ENCODE data around the gene TXN2.
A peak's percentile ranks its signal among the peaks of the same experiment; 100 is the strongest.
"Not testable (repeated sequence)": the region's sequence is repeated elsewhere in the genome, so short reads cannot be mapped to it uniquely, and the experiment has no call there.

TXN2 gene

DNA sequence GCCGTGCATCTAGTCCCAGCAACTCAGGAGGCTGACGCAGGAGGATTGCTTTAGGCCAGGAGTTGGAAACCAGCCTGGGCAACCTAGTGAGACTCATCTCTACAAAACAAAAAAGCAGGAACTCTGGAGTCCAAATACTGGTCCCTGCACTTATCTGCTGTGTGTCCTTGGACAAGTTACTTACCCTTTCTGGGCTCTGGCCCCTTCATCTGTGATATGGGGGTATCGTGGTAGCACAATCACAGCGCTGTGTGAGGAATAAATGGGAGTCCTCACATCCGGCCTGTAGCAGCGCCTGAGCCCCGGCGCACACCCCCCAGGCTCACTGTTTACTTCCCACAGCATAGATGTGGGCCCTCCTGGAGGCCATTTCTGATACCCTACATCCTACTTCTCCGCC is 49.5 kb downstream of the TXN2 start:
- Histone ChIP-seq H3K4me1 (ENCODE audit: control insufficient read depth, insufficient read depth, low read length) (peaks cover 39% of the 10 kb centered on the region), H3K9me3 (ENCODE audit: control insufficient read depth, low read length) (no peaks in the 10 kb centered on the region), H3K36me3 (ENCODE audit: control insufficient read depth, insufficient read depth, low read length) (no peaks in the 10 kb centered on the region), H3K9ac (ENCODE audit: low read length) (no peak overlapping the region), H3K27me3 (ENCODE audit: control insufficient read depth, insufficient read depth, low read length) (no peaks in the 10 kb centered on the region), H3K4me3 (ENCODE audit: low read length) (no peak overlapping the region)

DNA sequence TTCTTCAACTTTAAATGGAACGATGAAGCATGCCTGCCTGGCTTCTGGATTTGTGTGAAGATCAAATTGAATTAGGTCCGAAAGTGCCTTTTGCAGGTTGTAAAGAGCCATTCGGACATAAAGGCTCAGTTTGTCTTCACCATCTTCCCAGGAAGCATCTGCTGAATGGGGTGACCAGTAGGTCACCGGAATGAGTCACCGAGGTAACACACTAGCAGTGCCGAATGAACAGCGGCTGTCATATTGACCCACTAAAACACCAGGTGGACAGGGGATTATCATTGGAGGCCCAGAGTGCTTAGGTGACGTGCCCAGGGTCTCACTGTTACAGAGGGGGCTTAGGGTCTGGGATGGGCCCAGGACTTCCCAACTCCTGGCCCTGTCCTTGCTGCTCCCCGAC is 50.6 kb downstream of the TXN2 start:
- H3K9ac ChIP-seq (ENCODE audit: low read length), result no peak overlapping the region
- no peaks in the 10 kb centered on the region for H3K36me3 ChIP-seq (ENCODE audit: control insufficient read depth, insufficient read depth, low read length)
- no peaks in the 10 kb centered on the region for H3K27me3 ChIP-seq (ENCODE audit: control insufficient read depth, insufficient read depth, low read length)
- no peak overlapping the region for H3K4me3 ChIP-seq (ENCODE audit: low read length)
- no peaks in the 10 kb centered on the region for H3K9me3 ChIP-seq (ENCODE audit: control insufficient read depth, low read length)
- H3K4me1 ChIP-seq (ENCODE audit: control insufficient read depth, insufficient read depth, low read length), result peaks cover 37% of the 10 kb centered on the region

DNA sequence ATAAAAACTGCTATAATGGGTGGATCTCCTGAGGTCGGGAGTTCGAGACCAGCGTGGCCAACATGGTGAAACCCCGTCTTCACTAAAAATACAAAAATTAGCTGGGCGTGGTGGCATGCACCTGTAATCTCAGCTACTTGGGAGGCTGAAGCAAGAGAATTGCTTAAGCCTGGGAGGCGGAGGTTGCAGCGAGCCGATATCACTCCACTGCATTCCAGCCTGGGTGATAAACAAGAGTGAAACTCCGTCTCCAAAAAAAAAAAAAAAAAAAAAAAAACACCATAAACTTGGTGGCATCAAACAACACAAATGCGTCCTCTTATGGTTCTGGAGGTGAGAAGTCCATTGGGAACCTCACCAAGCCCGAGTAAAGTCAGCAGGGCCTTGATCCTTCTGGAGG is 53.5 kb downstream of the TXN2 start:
- not testable (repeated sequence) for H3K27me3 ChIP-seq (ENCODE audit: control insufficient read depth, insufficient read depth, low read length); H3K9me3 ChIP-seq (ENCODE audit: control insufficient read depth, low read length); H3K4me1 ChIP-seq (ENCODE audit: control insufficient read depth, insufficient read depth, low read length); H3K4me3 ChIP-seq (ENCODE audit: low read length); H3K36me3 ChIP-seq (ENCODE audit: control insufficient read depth, insufficient read depth, low read length); H3K9ac ChIP-seq (ENCODE audit: low read length)

DNA sequence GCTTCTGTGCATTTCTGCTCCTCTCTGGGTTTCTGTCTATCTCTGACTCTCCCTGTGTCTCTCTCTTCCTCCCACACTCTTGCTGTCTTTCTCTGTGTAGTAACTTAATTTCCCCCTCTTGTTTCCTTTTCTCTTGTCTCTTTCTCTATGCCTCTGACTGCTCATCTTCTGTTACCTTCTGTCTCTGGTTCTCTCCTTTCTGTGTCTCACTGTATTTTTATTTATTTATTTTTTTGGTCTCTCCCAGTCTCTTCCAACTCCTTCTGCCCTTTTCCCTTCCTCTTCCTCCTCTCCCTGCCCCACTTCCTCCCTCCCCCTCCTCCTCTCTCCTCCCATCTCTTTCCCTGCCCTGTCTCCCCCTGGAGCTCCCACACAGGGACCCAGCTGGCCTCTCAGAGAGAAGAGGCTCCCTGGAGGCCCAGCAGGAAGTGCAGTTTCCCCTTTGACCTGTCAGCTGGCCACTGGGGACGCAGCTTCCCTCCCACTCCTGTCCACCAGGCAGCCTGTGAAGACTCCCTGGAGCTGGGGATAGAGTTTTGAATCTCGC is 55.4 kb downstream of the TXN2 start:
- no peaks in the 10 kb centered on the region for H3K27me3 ChIP-seq (ENCODE audit: control insufficient read depth, insufficient read depth, low read length)
- H3K9me3 ChIP-seq (ENCODE audit: control insufficient read depth, low read length), result no peaks in the 10 kb centered on the region
- no peaks in the 10 kb centered on the region for H3K36me3 ChIP-seq (ENCODE audit: control insufficient read depth, insufficient read depth, low read length)
- H3K4me3 ChIP-seq (ENCODE audit: low read length), result no peak overlapping the region
- H3K4me1 ChIP-seq (ENCODE audit: control insufficient read depth, insufficient read depth, low read length), result peaks cover 12% of the 10 kb centered on the region
- H3K9ac ChIP-seq (ENCODE audit: low read length), result peak overlapping the region; percentile 38

DNA sequence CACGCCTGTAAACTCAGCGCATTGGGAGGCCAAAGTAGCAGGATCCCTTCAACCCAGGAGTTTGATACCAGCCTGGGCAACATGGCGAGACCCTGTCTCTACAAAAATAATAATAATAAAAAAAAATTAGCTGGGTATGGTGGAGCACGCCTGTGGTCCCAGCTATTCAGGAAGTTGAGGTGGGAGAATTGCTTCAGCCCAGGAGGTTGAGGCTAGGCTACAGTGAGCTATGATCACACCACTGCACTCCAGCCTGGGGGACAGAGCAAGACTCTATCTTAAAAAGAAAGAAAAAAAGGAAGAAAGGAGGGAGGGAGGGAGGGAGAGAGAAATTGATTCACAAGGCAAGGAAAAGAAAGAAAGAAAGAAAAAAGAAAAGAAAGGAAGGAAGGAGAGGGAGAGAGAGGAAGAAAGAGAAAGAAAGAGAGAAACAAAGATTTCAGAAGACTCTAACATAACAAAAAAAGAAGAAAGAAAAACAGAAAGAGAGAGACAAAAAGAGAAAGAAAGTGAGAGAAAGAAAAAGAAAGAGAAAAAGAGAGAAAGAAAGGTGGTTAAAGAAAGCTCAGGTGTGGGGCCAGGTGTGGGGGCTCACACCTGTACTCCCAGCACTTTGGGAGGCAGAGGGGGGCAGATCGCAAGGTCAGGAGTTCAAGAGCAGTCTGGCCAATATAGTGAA is 56.4 kb downstream of the TXN2 start:
- Histone ChIP-seq H3K9ac (ENCODE audit: low read length) (no peak overlapping the region), H3K4me1 (ENCODE audit: control insufficient read depth, insufficient read depth, low read length) (peaks cover 17% of the 10 kb centered on the region), H3K4me3 (ENCODE audit: low read length) (no peak overlapping the region), H3K9me3 (ENCODE audit: control insufficient read depth, low read length) (no peaks in the 10 kb centered on the region), H3K36me3 (ENCODE audit: control insufficient read depth, insufficient read depth, low read length) (no peaks in the 10 kb centered on the region), H3K27me3 (ENCODE audit: control insufficient read depth, insufficient read depth, low read length) (no peaks in the 10 kb centered on the region)

DNA sequence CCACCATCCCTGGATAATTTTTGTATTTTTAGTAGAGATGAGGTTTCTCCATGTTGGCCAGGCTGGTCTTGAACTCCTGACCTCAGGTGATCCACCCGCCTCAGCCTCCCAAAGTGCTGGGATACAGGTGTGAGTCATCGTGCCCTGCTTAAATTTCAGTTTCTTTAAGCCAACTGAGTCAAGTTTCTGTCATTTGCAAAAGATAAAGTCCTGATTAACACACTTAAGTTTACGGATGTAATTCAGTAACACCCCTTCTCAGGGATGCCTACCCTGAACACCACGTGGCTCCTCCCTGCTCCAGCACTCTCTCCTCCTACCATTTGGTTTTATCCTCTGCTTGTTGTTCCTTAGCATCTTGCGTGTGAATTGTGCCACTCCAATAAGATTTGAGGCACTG is 57.0 kb downstream of the TXN2 start:
- H3K4me3 ChIP-seq (ENCODE audit: low read length); H3K9me3 ChIP-seq (ENCODE audit: control insufficient read depth, low read length); H3K36me3 ChIP-seq (ENCODE audit: control insufficient read depth, insufficient read depth, low read length); H3K27me3 ChIP-seq (ENCODE audit: control insufficient read depth, insufficient read depth, low read length); H3K9ac ChIP-seq (ENCODE audit: low read length): not testable (repeated sequence)
- H3K4me1 ChIP-seq (ENCODE audit: control insufficient read depth, insufficient read depth, low read length), result peaks cover 22% of the 10 kb centered on the region

DNA sequence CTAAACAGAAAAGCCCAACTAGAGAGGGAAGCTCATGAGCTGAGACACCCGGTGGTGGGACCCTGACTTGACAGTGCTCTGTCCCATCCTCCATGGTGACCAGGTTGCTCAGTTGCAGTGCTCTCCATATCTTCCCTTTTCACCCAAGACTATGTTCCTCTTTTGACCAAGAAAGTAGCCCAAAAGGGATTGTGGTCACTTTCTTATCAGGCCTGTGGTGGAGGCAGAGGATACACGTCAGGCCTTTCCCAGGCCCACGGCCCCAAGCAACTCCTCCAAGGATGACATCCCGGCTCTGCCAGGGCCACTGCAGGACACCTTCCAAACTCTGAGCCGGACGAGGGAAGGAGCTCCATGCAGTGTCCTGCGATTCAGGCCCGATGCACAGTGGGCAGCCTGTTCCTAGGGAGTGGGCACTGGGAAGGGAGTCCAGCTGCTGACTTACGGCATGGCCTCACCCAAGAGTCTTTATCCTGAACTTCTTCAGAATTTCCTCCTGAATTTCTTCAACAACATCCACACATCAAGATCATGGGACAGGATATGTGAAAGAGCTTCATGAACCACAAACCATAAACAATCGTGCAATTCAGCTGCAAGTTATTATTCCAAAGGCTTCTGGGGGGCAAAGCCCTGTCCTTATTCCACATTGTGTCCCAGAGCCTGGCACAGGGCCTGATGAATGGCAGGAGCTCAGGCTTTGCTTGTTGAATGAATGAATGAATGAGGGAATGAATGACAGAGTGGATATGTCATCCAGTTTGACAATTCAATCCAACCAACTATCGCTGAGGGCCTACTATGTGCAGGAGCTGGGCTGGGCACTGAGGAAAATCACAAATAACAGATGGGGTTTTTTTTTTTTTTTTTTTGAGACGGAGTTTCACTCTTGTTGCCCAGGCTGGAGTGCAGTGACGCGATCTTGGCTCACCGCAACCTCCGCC is 57.7 kb downstream of the TXN2 start:
- Histone ChIP-seq H3K4me1 (ENCODE audit: control insufficient read depth, insufficient read depth, low read length) (peaks cover 29% of the 10 kb centered on the region), H3K27me3 (ENCODE audit: control insufficient read depth, insufficient read depth, low read length) (no peaks in the 10 kb centered on the region), H3K9me3 (ENCODE audit: control insufficient read depth, low read length) (no peaks in the 10 kb centered on the region), H3K9ac (ENCODE audit: low read length) (no peak overlapping the region), H3K4me3 (ENCODE audit: low read length) (no peak overlapping the region), H3K36me3 (ENCODE audit: control insufficient read depth, insufficient read depth, low read length) (no peaks in the 10 kb centered on the region)

DNA sequence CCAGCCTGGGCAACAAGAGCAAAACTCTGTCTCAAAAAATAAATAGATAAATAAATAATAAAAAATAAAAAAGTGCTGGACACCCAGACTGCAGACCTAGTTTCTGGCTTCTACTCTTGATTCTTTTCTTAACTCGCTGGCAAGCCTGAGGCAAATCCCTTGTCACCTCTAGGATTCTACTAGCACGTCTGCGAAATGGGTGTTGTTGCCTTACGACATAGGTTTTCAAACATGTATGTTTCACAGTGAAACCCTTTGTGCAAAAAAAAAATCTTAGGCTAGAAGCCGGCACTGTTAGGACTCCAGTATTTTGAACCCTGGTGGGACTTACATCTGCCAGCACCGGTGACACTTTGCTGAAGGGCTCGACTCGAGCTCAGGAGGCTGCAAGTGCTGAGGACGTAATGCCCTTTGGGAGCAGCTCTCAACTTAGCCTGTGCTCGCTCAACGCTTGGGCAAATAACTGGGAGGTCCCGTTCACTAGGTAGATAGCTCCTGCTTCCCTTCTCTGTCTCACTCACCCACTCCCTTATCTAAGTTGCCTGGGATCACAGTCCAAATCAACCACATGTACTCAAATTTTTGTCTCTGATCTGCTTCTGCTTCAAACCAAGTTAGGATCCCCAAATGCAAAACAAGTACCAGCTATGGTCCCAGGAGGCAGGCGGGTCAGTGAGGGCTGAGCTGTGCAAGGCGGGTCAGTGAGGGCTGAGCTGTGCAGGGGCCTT is 59.0 kb downstream of the TXN2 start:
- H3K9me3 ChIP-seq (ENCODE audit: control insufficient read depth, low read length), result no peaks in the 10 kb centered on the region
- no peak overlapping the region for H3K9ac ChIP-seq (ENCODE audit: low read length)
- no peaks in the 10 kb centered on the region for H3K36me3 ChIP-seq (ENCODE audit: control insufficient read depth, insufficient read depth, low read length)
- peaks cover 33% of the 10 kb centered on the region for H3K4me1 ChIP-seq (ENCODE audit: control insufficient read depth, insufficient read depth, low read length)
- no peaks in the 10 kb centered on the region for H3K27me3 ChIP-seq (ENCODE audit: control insufficient read depth, insufficient read depth, low read length)
- H3K4me3 ChIP-seq (ENCODE audit: low read length), result no peak overlapping the region

DNA sequence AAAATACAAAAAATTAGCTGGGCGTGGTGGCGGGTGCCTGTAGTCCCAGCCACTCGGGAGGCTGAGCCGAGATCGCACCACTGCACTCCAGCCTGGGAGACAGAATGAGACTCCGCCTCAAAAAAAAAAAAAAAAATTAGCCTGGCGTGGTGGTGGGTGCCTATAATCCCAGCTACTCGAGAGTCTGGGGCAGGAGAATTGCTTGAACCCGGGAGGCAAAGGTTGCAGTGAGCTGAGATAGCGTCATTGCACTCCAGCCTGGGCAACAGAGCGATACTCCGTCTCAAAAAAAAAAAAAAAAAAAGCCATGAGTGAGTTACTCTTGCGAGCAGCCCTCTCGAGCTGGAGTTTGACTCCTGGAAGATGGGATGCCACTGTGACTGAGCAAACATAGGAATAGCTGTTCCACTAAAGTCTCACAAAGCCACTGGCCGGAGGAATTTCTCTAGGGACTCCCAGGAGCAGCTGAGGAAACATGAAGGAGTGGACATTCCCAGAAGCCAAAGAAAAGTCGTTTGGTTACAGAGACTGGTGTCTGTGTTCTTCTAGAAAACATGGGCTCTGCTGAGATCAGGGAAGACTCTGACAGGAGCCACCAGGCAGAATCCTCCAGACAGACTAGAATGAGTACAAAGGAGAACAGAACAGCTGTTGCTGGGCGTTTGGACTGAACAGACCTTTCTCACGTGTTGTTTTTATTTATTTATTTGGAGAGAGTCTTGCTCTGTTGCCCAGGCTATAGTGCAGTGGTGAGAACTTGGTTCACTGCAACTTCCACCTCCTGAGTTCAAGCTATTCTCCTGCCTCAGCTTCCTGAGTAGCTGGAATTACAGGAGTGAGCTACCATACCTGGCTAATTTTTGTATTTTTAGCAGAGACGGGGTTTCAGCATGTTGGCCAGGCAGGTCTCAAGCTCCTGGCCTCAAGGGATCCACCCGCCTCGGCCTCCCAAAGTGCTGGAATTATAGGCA is 61.2 kb downstream of the TXN2 start:
- Histone ChIP-seq H3K9ac (ENCODE audit: low read length) (no peak overlapping the region), H3K27me3 (ENCODE audit: control insufficient read depth, insufficient read depth, low read length) (no peaks in the 10 kb centered on the region), H3K36me3 (ENCODE audit: control insufficient read depth, insufficient read depth, low read length) (no peaks in the 10 kb centered on the region), H3K4me1 (ENCODE audit: control insufficient read depth, insufficient read depth, low read length) (peaks cover 31% of the 10 kb centered on the region), H3K4me3 (ENCODE audit: low read length) (no peak overlapping the region), H3K9me3 (ENCODE audit: control insufficient read depth, low read length) (no peaks in the 10 kb centered on the region)

DNA sequence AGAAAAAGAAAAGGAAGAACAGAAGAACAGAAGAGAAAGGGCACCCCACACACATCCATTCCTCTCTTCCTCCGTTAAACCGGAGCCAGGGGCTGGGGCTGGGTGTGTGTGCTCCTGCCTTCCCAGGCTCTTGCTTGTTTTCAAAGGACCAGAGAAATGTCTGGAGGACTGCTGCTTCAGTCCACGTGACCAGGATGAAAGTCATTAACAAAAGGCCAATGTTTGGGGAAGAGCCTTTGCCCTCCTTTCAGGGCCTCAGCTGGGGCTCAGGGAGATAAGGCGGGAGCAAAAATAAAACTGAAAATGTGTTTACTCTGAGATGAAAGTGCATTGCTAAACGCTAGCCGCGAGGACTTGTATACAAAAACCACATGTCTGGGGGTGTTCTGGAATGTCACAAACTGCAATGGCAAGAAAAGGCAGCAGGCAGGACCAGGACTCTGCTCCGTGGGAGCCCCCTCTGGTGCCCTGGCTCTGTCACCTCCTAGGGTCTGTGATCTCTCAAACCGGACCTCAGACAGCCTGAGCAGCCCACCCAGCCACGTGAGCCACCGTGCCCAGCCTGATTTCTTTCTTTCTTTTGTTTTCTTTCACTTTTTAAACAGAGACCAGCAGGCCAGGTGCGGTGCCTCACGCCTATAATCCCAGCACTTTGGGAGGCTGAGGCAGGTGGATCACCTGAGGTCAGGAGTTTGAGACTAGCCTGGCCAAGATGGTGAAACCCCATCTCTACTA is 62.1 kb downstream of the TXN2 start:
- peak overlapping the region; percentile 54 for H3K9ac ChIP-seq (ENCODE audit: low read length)
- H3K4me1 ChIP-seq (ENCODE audit: control insufficient read depth, insufficient read depth, low read length), result peaks cover 31% of the 10 kb centered on the region
- H3K27me3 ChIP-seq (ENCODE audit: control insufficient read depth, insufficient read depth, low read length), result no peaks in the 10 kb centered on the region
- no peaks in the 10 kb centered on the region for H3K9me3 ChIP-seq (ENCODE audit: control insufficient read depth, low read length)
- no peaks in the 10 kb centered on the region for H3K36me3 ChIP-seq (ENCODE audit: control insufficient read depth, insufficient read depth, low read length)
- peak overlapping the region; percentile 39 for H3K4me3 ChIP-seq (ENCODE audit: low read length)

DNA sequence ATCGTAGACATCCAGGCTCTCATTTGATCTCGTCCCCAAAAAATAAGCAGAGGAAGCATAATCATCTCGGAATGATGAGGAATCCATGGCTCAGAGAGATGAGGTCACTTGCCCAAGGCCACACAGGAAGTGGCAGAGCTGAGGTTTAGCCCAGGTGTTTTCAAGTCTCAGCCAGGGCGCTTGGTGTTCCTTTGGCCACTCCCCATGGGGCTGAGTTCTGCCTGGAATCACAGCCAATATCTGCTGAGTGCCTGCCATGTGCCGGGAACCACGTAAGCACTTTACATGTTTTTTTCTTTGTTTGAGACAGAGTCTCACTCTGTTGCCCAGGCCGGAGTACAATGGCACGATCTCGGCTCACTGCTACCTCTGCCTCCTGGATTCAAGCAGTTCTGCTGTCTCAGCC is 64.2 kb downstream of the TXN2 start:
- Histone ChIP-seq H3K9ac (ENCODE audit: low read length) (no peak overlapping the region), H3K4me3 (ENCODE audit: low read length) (no peak overlapping the region), H3K27me3 (ENCODE audit: control insufficient read depth, insufficient read depth, low read length) (no peaks in the 10 kb centered on the region), H3K4me1 (ENCODE audit: control insufficient read depth, insufficient read depth, low read length) (peaks cover 27% of the 10 kb centered on the region), H3K9me3 (ENCODE audit: control insufficient read depth, low read length) (no peaks in the 10 kb centered on the region), H3K36me3 (ENCODE audit: control insufficient read depth, insufficient read depth, low read length) (no peaks in the 10 kb centered on the region)

Measured in mucosa of stomach (tissue), 1 donor.